NCI-H1694 (cell line): ENCODE data around the gene CD6.
"Not testable (repeated sequence)": the region's sequence is repeated elsewhere in the genome, so short reads cannot be mapped to it uniquely, and the experiment has no call there.

Source experiments
- DNase-seq: peaks from one replicate; lab custom pipeline; 2025; lab: John Stamatoyannopoulos, UW

Gene CD6

GRCh38 chr11:60953781-60954180 lies 17.7 kb upstream of the CD6 start:
- no peak for DNase-seq

- DNase-seq = no peak
These were observed 17.1 kb upstream of the CD6 start for GRCh38 chr11:60954421-60954820.

- no peak for DNase-seq
These were observed 15.9 kb upstream of the CD6 start for GRCh38 chr11:60955571-60955970.

GRCh38 chr11:60957188-60957587 lies 14.3 kb upstream of the CD6 start:
- no peak for DNase-seq

- no peak for DNase-seq
These were observed 12.0 kb upstream of the CD6 start for GRCh38 chr11:60959431-60959830.

GRCh38 chr11:60960405-60960804 lies 11.1 kb upstream of the CD6 start:
- no peak for DNase-seq

- peak; percentile 61 for DNase-seq
These were observed 6.7 kb upstream of the CD6 start for GRCh38 chr11:60964801-60965200.

- DNase-seq = no peak
These were observed 4.6 kb upstream of the CD6 start for GRCh38 chr11:60966890-60967289.

GRCh38 chr11:60968223-60968622 lies 3.3 kb upstream of the CD6 start:
- DNase-seq = no peak

GRCh38 chr11:60970369-60970774 lies 1.1 kb upstream of the CD6 start:
- DNase-seq = no peak

- no peak for DNase-seq
These were observed 590 bp upstream of the CD6 start for GRCh38 chr11:60970890-60971289.

GRCh38 chr11:60972182-60973030 lies 926 bp downstream of the CD6 start:
- DNase-seq = no peak

GRCh38 chr11:60973699-60974098 lies 2.2 kb downstream of the CD6 start:
- no peak for DNase-seq

GRCh38 chr11:60974316-60974715 lies 2.8 kb downstream of the CD6 start:
- DNase-seq = not testable (repeated sequence)

GRCh38 chr11:60974726-60975125 lies 3.2 kb downstream of the CD6 start:
- no peak for DNase-seq

GRCh38 chr11:60977224-60977623 lies 5.7 kb downstream of the CD6 start:
- DNase-seq = no peak

GRCh38 chr11:60977836-60978235 lies 6.4 kb downstream of the CD6 start:
- no peak for DNase-seq

GRCh38 chr11:60978546-60979380 lies 7.3 kb downstream of the CD6 start:
- peak; percentile 70 for DNase-seq

GRCh38 chr11:60981515-60981914 lies 10.0 kb downstream of the CD6 start:
- no peak for DNase-seq

GRCh38 chr11:60982184-60982583 lies 10.7 kb downstream of the CD6 start:
- no peak for DNase-seq

GRCh38 chr11:60984149-60984548 lies 12.7 kb downstream of the CD6 start:
- no peak for DNase-seq

- no peak for DNase-seq
These were observed 13.2 kb downstream of the CD6 start for GRCh38 chr11:60984636-60985035.

GRCh38 chr11:60985501-60985900 lies 14.0 kb downstream of the CD6 start:
- DNase-seq = no peak
